22Rv1 (cell line): ENCODE data around the gene ATF6.

Experiments used
- ZFX ChIP-seq: fragments of 450-650 bp; IDR thresholded peaks from 2 replicates; pipeline ENCODE4 v1.6.1; 2017; ENCODE audit warnings: antibody characterized with exemption, borderline replicate concordance
- TF ChIP-seq, protein P1 (sequence below): fragments of 450-650 bp; IDR thresholded peaks from 2 replicates; pipeline ENCODE4 v1.5.1; 2017; ENCODE audit warnings: mild to moderate bottlenecking

DNA sequence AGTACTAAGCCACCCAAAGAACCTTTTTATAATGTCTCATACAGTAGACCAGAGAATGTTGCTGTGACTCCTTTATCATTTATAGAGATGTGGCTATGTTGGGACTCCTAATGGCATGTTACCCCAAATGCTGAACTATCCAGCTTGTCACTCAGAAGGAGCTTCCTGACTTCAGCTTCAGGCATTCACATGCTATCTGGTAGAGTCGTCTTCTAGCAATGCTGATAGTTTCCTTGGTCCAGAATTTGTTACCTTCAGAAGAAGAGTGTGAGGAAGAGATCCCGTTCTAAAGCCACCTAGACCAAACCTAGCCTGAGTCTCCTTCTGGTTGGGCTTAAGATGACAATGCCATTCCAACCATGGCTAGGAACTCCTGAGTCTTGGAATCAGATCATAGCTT lies 189.5 kb downstream of the ATF6 start:
- TF ChIP-seq, protein P1, sequence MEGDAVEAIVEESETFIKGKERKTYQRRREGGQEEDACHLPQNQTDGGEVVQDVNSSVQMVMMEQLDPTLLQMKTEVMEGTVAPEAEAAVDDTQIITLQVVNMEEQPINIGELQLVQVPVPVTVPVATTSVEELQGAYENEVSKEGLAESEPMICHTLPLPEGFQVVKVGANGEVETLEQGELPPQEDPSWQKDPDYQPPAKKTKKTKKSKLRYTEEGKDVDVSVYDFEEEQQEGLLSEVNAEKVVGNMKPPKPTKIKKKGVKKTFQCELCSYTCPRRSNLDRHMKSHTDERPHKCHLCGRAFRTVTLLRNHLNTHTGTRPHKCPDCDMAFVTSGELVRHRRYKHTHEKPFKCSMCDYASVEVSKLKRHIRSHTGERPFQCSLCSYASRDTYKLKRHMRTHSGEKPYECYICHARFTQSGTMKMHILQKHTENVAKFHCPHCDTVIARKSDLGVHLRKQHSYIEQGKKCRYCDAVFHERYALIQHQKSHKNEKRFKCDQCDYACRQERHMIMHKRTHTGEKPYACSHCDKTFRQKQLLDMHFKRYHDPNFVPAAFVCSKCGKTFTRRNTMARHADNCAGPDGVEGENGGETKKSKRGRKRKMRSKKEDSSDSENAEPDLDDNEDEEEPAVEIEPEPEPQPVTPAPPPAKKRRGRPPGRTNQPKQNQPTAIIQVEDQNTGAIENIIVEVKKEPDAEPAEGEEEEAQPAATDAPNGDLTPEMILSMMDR = no peak
- no peak for TF ChIP-seq ZFX
